Measurements from ENCODE around the gene MRPS34.

MRPS34 gene

GRCh38 chr16:1771188-1771863, 1.6 kb downstream of the MRPS34 start, which contains the start of gene NME3:
Gene NME3 (minus strand): TSS chr16:1771543. CDS start chr16:1771534, 9 bp downstream.
- DNase-seq (ENCODE audit: low read depth in 2 of 2) = peak; percentile 55 to 77

- peak in 1 of 2 experiments; percentile 51 for DNase-seq (ENCODE audit: low read depth in 2 of 2)
Measured at GRCh38 chr16:1770328-1771187, 2.4 kb downstream of the MRPS34 start.

GRCh38 chr16:1769402-1770300, 3.3 kb downstream of the MRPS34 start:
- no peak for DNase-seq (ENCODE audit: low read depth in 2 of 2)

GRCh38 chr16:1768767-1769401, 4.0 kb downstream of the MRPS34 start:
- DNase-seq (ENCODE audit: low read depth in 2 of 2) = no peak

GRCh38 chr16:1768061-1768766, 4.7 kb downstream of the MRPS34 start:
- DNase-seq (ENCODE audit: low read depth in 2 of 2) = no peak

GRCh38 chr16:1767116-1767994, 5.6 kb downstream of the MRPS34 start:
- no peak for DNase-seq (ENCODE audit: low read depth in 2 of 2)

- no peak for DNase-seq (ENCODE audit: low read depth in 2 of 2)
Measured at GRCh38 chr16:1766701-1767100, 6.2 kb downstream of the MRPS34 start.

GRCh38 chr16:1766231-1766630, 6.7 kb downstream of the MRPS34 start:
- no peak for DNase-seq (ENCODE audit: low read depth in 2 of 2)

- no peak for DNase-seq (ENCODE audit: low read depth in 2 of 2)
Measured at GRCh38 chr16:1765826-1766225, 7.1 kb downstream of the MRPS34 start.

GRCh38 chr16:1764971-1765370, 8.0 kb downstream of the MRPS34 start:
- DNase-seq (ENCODE audit: low read depth in 2 of 2) = no peak

- DNase-seq (ENCODE audit: low read depth in 2 of 2) = no peak
Measured at GRCh38 chr16:1763521-1764511, 9.1 kb downstream of the MRPS34 start.

GRCh38 chr16:1762879-1763520, 9.9 kb downstream of the MRPS34 start:
- DNase-seq (ENCODE audit: low read depth in 2 of 2) = no peak

- DNase-seq (ENCODE audit: low read depth in 2 of 2) = no peak
Measured at GRCh38 chr16:1762196-1762878, 10.6 kb downstream of the MRPS34 start.

GRCh38 chr16:1761751-1762150, 11.2 kb downstream of the MRPS34 start:
- DNase-seq (ENCODE audit: low read depth in 2 of 2) = no peak

- DNase-seq (ENCODE audit: low read depth in 2 of 2) = no peak
Measured at GRCh38 chr16:1760911-1761310, 12.0 kb downstream of the MRPS34 start.

GRCh38 chr16:1759511-1759910, 13.4 kb downstream of the MRPS34 start:
- no peak for DNase-seq (ENCODE audit: low read depth in 2 of 2)

- DNase-seq (ENCODE audit: low read depth in 2 of 2) = no peak
Measured at GRCh38 chr16:1758923-1759322, 14.0 kb downstream of the MRPS34 start.
